Measurements from ENCODE around the gene TFIP11.

TFIP11 gene

GRCh38 chr22:26482161-26482560, 30.1 kb downstream of the TFIP11 start:
- no peak for TF ChIP-seq REST (IDR thresholded peaks at IDR 0.05; ENCODE audit: insufficient read depth in 1 of 2, low read depth in 2 of 2, low read length in 2 of 2)
- TF ChIP-seq TAF1 (IDR thresholded peaks at IDR 0.05; ENCODE audit: borderline replicate concordance, insufficient read depth, low read length) = no peak
- TF ChIP-seq SIN3A (IDR thresholded peaks at IDR 0.05; ENCODE audit: borderline replicate concordance, insufficient read depth, low read length) = no peak
- TF ChIP-seq FOXP2 (optimal IDR thresholded peaks at IDR 0.05; ENCODE audit: borderline replicate concordance, extremely low read depth, extremely low read length, insufficient read depth) = no peak
- TF ChIP-seq POLR2AphosphoS5 (IDR thresholded peaks at IDR 0.05; ENCODE audit: low read depth, low read length) = no peak

- TF ChIP-seq SIN3A (IDR thresholded peaks at IDR 0.05; ENCODE audit: borderline replicate concordance, insufficient read depth, low read length) = no peak
- no peak for TF ChIP-seq REST (IDR thresholded peaks at IDR 0.05; ENCODE audit: insufficient read depth in 1 of 2, low read depth in 2 of 2, low read length in 2 of 2)
- TF ChIP-seq FOXP2 (optimal IDR thresholded peaks at IDR 0.05; ENCODE audit: borderline replicate concordance, extremely low read depth, extremely low read length, insufficient read depth) = no peak
- TF ChIP-seq POLR2AphosphoS5 (IDR thresholded peaks at IDR 0.05; ENCODE audit: low read depth, low read length) = no peak
- TF ChIP-seq TAF1 (IDR thresholded peaks at IDR 0.05; ENCODE audit: borderline replicate concordance, insufficient read depth, low read length) = no peak
Measured at GRCh38 chr22:26481694-26482093, 30.6 kb downstream of the TFIP11 start.

- no peak for TF ChIP-seq REST (IDR thresholded peaks at IDR 0.05; ENCODE audit: insufficient read depth in 1 of 2, low read depth in 2 of 2, low read length in 2 of 2)
Measured at GRCh38 chr22:26481112-26481693, 31.1 kb downstream of the TFIP11 start.

- TF ChIP-seq TAF1 (IDR thresholded peaks at IDR 0.05; ENCODE audit: borderline replicate concordance, insufficient read depth, low read length) = no peak
- TF ChIP-seq REST (IDR thresholded peaks at IDR 0.05; ENCODE audit: insufficient read depth in 1 of 2, low read depth in 2 of 2, low read length in 2 of 2) = no peak
- no peak for TF ChIP-seq FOXP2 (optimal IDR thresholded peaks at IDR 0.05; ENCODE audit: borderline replicate concordance, extremely low read depth, extremely low read length, insufficient read depth)
- no peak for TF ChIP-seq POLR2AphosphoS5 (IDR thresholded peaks at IDR 0.05; ENCODE audit: low read depth, low read length)
- TF ChIP-seq SIN3A (IDR thresholded peaks at IDR 0.05; ENCODE audit: borderline replicate concordance, insufficient read depth, low read length) = no peak
Measured at GRCh38 chr22:26480611-26480932, 31.7 kb downstream of the TFIP11 start.

All from PFSK-1 (cell line).